GM19467 (cell line): Measurements from ENCODE around the gene AQP5.
"Not testable (repeated sequence)": the region's sequence is repeated elsewhere in the genome, so short reads cannot be mapped to it uniquely, and the experiment has no call there.

ENCODE experiments used
- ATAC-seq: cut with Tn5 transposase; IDR thresholded peaks from one replicate; pipeline ENCODE4 v1.9.1; 2021; ENCODE audit warnings: mild to moderate bottlenecking, moderate library complexity; ENCODE audit not compliant: unreplicated experiment

The AQP5 gene

GRCh38 chr12:49979016-49979586 is 17.4 kb downstream of the AQP5 start:
- ATAC-seq: no peak

- ATAC-seq: no peak
Measured at GRCh38 chr12:49979791-49980190, 18.1 kb downstream of the AQP5 start.

DNA sequence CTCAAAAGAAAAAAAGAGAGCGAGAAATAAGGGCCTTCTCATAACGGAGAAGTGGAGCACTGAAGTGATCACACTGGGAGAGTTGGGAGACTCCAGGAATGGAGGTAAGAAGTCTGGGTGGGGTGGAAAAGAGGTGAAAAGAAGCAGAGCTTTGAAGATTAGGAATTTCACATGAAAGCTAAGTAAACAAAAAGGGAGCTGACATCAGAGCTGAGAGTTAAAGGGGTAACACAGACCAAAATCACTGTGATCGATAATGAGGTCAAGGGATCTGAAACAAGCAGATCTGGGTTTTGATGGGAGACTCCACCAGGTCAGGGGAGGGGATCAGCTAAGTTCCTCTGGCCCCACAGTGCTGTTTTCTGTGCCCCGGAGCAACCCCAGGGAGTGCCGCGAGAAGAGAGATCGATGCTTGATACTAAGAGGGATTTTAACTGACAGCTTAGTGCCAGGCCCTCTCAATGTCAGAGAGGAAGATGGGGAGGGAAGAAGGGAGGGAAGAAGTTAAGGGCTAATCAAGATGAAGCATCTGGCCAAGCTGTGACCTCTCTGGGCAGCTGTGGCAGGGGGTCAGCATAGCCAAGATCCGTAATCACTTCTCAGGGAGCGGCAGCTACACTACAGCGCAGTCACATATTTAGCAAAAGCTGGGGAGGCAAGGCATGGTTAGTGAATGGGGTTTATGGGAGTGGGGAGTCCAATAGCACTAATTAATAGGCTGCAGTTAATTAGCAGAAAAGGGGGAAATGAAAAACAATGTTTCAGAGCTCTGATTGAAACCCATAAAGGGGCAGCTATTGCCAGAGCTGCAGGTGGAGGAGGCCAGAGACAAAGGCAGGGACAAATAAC is 19.1 kb downstream of the AQP5 start:
- no peak for ATAC-seq

DNA sequence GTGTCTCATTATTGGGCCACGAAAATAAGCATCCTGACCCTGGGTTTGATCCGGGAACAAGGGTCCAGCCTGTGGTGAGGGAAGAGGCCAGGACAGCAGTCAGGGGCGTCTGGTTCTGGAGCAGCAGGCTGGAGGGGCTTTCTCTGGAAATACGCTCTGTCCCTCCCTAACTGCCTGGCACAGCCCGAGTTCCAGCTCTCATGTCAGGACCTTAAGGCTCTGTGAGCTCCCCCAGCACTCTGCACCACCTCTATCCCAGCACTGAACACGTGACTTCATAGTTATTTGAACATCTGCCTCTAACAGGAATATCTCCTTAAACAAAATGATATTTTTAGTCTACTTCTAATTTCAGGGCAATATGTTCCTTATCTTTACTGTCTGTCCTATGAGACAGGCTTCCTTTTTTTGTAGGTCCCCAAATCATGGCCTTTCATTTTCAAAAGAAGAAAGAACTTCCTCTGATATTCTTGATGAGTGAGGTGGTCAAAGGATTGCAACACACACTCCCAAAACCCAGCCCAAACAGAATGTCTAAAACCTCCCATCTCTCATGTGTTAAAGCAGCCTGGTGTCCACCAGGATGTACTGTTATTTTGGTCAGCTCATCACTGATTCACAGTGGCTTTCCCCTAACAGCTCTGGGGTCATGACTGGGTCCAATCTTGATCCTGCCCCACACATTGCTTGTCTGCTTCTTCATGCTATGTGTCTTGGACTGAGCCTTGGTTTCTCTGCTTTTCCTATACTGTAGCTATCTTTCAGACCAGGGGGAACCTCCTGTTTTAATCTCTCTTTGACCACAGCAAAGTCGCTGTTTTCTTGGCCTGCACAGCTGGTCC is 20.8 kb downstream of the AQP5 start:
- ATAC-seq: no peak

DNA sequence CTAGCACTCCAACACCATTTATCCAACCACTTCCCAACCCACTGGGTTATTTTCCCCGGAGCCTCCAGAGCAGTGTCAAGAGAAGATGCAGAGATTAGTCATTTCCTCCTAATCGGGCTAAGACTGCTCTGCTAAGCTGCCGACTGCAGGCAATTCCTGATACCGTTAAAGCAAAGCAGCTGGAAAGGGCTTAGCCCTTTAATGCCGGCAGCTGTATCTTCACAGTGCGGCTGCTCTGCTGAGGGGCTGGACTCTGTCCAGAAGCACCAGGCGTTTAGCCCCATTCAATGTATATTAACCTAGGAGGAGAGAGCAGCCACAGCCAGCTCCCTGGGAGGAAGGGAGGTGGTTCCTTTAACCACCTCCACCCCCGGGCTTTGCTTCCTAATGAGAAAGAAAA is 22.2 kb downstream of the AQP5 start:
- ATAC-seq: no peak

GRCh38 chr12:49984476-49985359 is 23.0 kb downstream of the AQP5 start:
- no peak for ATAC-seq

- no peak for ATAC-seq
Measured at GRCh38 chr12:49985981-49986380, 24.3 kb downstream of the AQP5 start.

GRCh38 chr12:49986476-49986875 is 24.8 kb downstream of the AQP5 start:
- not testable (repeated sequence) for ATAC-seq

GRCh38 chr12:49987625-49988303 is 26.1 kb downstream of the AQP5 start:
- ATAC-seq: no peak

- not testable (repeated sequence) for ATAC-seq
Measured at GRCh38 chr12:49989400-49989799, 27.7 kb downstream of the AQP5 start.

- ATAC-seq: no peak
Measured at GRCh38 chr12:49990273-49990672, 28.6 kb downstream of the AQP5 start.

DNA sequence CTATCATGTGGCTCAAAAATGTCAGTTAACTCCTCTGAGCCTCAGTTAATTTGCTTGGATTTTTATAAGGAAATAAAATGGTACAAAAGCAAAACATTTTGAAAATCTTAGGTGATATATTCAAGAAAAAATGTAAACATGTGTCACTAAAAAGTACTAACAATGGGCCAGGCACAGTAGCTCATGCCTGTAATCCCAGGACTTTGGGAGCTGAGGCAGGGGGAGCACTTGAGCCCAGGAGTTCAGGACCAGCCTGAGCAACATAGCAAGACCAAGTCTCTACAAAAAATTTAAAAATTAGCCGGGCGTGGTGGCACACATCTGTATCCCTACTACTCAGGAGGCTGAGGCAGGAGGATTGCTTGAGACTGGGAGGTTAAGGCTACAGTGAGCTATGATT is 36.8 kb downstream of the AQP5 start:
- no peak for ATAC-seq

DNA sequence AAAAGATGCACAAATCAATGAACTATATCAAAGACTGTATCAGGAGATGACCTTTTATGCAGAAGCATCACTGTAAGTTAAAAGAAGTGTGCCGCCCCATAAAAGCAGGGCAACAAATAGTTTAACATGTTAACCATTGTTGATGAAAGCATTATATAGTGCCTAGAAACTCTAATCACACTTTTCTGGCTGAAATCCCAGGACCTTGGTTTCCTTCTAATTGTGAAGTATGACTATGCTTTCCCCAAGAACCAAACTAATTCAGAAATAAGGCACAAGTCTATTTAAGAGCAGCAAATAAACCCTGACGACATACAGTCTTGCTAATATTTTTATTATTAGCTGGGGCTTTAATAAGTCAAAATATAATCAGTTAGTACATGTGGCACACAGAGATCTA is 41.9 kb downstream of the AQP5 start:
- ATAC-seq: no peak

GRCh38 chr12:50004696-50005095 is 43.0 kb downstream of the AQP5 start:
- no peak for ATAC-seq

DNA sequence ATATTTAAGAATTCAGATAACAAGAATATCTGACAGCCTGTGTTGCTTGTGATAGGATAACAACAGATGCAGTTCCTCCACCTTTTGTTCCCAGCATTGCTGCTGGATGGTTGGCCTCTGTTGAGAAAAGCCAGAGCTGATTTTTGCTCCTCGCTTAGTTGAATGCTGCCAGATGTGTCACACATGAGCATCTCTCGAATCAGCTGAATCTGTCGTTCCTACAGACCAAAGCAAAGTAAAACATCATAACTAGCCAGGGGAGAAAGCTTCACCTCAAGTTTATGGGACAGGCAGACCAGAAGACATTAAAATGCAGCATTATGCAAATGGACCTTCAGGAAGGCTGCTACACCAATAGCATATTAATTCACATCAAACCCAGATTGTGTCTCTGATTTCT is 43.5 kb downstream of the AQP5 start:
- ATAC-seq: no peak

- ATAC-seq: no peak
Measured at GRCh38 chr12:50006280-50006679, 44.6 kb downstream of the AQP5 start.

DNA sequence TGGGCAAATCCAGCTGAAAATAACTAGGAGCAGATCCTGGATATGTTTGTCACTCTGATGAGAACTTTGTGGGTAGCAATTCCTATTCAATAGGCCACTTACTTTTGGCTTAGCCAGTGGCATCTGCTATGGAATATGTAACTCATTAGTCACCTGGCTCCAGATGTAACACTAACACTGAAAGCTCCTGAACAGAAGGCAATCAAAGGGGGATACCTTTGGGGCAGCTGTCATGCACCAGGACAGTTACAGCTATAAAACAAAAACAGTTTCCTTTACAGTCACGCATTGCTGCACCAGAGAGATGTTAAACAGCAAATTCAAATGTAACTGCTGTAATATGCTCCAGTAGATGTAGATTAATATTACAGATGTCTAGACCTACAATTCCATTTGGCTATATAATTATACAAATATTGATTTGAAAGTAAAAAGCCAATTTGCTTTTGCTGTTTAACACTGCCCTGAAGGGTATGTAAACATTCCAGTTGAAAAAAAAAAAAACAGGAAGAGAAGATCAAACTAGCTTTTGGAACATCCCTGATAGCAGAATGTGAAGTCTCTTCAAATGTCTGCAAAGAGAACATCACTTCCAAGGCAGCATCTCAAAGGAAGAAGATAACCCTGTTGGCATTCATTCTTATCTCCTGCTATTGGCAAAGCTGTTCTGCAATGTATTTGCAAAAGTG is 45.2 kb downstream of the AQP5 start:
- no peak for ATAC-seq

GRCh38 chr12:50013361-50014147 is 51.9 kb downstream of the AQP5 start:
- ATAC-seq: no peak

DNA sequence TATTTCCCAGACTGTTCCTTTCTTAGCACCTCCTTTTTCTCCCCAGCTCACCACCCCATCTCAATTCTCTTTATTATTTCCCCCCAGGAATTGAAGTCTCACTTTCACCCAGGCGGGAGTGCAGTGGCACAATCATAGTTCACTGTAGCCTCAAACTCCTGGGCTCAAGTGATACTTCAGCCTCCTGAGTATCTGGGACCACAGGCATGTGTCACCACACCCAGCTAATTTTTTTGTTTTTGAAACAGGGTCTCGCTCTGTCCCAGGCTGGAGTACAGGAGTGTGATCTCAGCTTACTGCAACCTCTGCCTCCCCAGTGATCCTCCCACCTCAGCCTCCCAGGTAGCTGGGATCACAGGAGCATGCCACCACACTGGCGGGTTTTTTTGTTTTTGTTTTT is 52.7 kb downstream of the AQP5 start:
- no peak for ATAC-seq
